Prostate gland (tissue), 2 donors: Measurements from ENCODE around the gene ANO8.

ENCODE experiments used
- CTCF ChIP-seq, 4 experiments: fragments of 200-600 bp in 2 of 4; fragments of 450-650 bp in 2 of 4; sonication (generic) in 2 of 4; IDR thresholded peaks; 1 replicate in 3 of 4; 2 replicates in 1 of 4; pipeline ENCODE4 v1.5.1; 2016 to 2019; ENCODE audit warnings: antibody characterized with exemption in 4 of 4, mild to moderate bottlenecking in 2 of 4, moderate library complexity in 2 of 4
- POLR2A ChIP-seq: fragments of 450-650 bp; IDR thresholded peaks from one replicate; pipeline ENCODE4 v1.6.1; 2016; ENCODE audit warnings: antibody characterized with exemption, mild to moderate bottlenecking

- TF ChIP-seq CTCF (IDR thresholded peaks at IDR 0.05) (no peak), POLR2A (no peak)
Observed at GRCh38 chr19:17353386-17353785, 18.7 kb upstream of the ANO8 start.
